NCI-H1694 treated with DMSO at 0.1 percent for 48 hours (cell line): ENCODE data around the gene MYO7A.
"Not testable (repeated sequence)": the region's sequence is repeated elsewhere in the genome, so short reads cannot be mapped to it uniquely, and the experiment has no call there.

ENCODE experiments used
- DNase-seq: peaks from one replicate; lab custom pipeline; 2025; lab: John Stamatoyannopoulos, UW

The MYO7A gene

GRCh38 chr11:77093056-77093891, 34.8 kb upstream of the MYO7A start:
- DNase-seq = no peak

GRCh38 chr11:77093987-77094840, 33.8 kb upstream of the MYO7A start:
- no peak for DNase-seq

- no peak for DNase-seq
Measured at GRCh38 chr11:77094841-77095365, 33.1 kb upstream of the MYO7A start.

DNA sequence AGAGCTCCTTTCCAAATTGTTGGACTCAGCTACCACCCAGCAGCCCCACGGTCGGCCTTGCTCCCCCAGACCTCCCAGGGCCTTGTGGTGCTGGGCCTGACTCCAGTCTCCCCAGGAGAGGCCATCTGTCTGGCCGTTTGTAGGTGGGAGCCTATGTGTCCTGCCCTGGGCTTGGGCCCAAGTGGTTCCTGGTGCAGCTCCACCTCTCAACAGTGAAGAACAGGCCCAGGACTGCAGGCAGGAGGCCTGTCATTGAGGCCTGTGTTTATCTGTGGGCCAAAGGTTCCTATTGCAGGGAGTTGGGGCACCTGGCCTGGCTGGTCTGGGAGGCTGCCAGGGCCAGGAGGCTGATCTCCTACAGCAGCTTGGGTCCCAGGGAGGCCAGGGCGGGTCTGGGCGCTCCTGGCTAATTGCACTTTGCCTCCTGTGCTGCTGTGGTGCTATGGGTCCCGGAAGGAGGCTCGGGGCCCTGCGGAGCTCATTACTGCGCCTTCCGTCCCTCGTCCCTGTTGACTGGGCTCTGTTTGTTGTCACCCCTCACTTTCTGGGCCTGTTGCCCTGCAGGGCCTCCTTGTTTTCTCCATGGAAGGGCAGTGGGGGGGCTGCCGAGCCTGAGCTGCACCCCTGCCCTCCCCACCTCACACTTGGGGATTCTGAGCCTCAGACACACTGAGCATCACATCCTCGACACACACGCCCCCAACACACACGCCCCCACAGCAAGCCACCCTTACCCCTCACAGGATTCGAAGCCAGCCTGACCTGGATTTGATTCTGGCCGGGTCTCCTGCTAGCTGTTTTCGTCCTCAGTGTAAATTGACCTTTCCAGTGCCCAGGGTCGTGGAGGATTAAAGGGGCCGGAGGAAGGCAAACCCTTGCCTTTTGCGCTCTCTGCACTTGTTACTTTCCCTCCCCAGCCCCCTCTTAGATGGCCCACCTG, 32.2 kb upstream of the MYO7A start:
- DNase-seq = no peak

GRCh38 chr11:77096591-77097019, 31.4 kb upstream of the MYO7A start:
- no peak for DNase-seq

GRCh38 chr11:77097180-77097579, 30.9 kb upstream of the MYO7A start:
- DNase-seq = not testable (repeated sequence)

DNA sequence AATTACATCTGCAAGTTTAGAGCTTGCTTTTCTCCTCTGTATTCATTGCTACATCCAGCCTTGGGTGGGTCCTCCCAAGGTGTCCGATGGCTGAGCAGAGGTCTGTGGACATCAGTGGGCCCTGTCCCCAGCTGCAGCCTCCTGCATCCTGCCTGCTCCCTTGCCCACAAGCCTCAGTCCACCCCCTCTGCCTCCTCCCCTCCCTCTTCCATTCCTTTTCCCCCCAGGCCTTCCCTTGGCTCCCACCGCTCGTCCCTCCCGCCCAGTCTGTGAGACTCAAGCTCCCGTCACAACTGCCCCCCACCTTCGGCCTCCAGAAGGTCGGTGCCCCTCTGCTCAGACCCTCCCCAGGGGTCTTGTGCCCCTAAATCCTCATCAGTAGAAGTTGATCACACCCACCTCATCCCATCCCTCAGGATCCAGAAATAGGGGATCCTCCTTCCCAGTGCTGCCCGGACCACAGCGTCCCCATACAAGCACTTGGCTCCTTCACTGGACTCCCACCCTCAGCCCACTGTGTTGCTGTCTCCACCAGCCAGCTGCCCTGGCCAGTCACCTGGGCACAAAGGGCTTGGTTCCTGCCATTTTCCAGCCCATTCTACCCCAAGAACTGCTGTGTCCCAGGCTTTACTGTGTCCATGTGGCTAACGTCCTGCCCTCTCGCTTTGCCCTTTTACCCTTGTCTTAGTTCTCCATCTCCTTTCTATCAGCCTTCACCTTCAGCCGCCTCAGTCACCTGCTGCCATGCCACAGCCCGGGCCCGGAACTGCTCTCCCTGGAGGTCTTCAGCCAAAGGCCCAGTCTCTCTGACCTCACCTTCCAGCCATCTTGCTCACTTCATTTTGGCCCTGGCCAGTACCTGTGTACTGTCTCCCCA, 27.6 kb upstream of the MYO7A start:
- DNase-seq = no peak

- DNase-seq = peak; percentile 21
Measured at GRCh38 chr11:77101043-77101537, 27.0 kb upstream of the MYO7A start.

- no peak for DNase-seq
Measured at GRCh38 chr11:77102246-77103210, 25.5 kb upstream of the MYO7A start, which contains the start of gene OMP. TSS of gene OMP (plus strand) at chr11:77102840. CDS start at chr11:77102840, 0 bp downstream.

DNA sequence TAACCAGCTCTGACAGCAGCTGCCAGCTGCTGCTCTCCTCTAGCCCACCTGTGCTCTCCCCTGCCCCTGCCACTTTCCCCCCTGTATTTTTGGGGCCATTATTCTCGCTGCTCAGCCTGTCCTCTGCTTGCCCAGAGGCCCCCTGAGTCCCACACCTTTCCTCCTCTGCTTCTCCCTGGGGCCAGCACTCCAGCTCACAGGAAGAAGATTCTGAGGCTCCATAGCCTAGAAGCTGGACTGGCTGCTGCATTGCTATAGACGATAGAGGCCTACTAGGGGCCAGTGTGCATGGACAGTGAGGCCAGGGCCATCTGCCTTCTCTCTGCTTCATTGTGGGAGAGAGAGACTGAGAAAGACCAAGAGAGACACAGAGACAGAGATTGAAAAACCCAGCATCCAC, 24.7 kb upstream of the MYO7A start:
- DNase-seq = no peak

DNA sequence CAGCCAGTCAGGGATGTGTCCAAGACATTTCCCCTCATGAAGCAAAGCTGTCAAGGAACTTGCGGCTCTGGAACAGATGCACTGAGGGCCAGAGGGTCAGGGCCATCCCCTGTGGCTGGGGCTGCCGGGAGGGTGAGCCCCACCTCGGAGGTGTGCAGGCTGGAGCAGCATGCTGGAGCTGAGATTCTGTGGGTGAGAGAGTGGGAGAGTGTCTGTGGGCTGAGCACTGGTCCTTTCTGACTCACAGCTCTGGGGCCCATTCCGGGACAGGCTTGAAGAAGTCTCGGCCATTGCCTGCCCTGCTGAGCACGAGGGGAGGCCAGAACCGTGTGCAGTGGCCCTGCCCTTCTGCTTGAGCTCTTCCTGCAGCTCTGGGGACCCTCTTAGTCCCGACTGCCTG, 23.3 kb upstream of the MYO7A start:
- no peak for DNase-seq

- peak; percentile 51 for DNase-seq
Measured at GRCh38 chr11:77106321-77106720, 21.7 kb upstream of the MYO7A start.

DNA sequence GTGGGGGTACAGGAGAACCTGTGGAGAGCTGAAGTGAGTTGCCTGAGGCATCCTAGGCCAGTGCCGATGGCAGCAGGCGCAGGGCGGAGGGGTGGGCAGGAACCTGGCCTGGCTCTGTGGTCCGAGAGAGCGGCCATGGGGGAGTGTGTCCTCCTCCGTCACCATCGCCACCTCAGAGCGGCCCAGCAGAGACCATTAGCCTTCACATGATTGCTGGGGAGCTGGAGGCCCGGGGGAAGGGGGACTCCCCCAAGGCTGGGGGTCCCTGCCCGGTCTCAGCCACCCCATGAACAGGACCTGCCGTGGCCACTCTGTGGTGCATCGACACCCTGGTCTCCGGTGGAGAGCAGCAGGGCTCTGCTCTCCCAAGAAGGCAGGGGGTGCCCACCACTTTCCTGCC, 21.3 kb upstream of the MYO7A start:
- no peak for DNase-seq

- no peak for DNase-seq
Measured at GRCh38 chr11:77107950-77108349, 20.1 kb upstream of the MYO7A start.

DNA sequence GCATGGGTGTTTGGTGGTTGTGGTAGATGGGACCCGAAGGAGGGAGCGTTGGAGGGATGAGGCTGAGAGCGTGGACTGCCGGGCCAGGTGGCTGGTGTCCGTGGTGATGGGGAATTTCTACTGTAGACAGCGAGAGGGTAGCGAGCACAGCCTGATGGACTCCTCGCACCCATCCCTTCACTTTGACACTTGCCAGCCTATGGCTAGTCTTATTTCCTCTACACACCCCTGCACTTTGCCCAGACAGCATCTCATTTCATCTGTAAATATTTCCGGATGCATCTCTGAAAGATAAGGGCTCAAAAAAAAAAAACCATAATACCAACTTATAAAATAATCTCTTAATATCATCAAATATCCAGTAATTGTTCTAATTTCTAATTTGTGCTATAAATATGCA, 19.6 kb upstream of the MYO7A start:
- DNase-seq = no peak

DNA sequence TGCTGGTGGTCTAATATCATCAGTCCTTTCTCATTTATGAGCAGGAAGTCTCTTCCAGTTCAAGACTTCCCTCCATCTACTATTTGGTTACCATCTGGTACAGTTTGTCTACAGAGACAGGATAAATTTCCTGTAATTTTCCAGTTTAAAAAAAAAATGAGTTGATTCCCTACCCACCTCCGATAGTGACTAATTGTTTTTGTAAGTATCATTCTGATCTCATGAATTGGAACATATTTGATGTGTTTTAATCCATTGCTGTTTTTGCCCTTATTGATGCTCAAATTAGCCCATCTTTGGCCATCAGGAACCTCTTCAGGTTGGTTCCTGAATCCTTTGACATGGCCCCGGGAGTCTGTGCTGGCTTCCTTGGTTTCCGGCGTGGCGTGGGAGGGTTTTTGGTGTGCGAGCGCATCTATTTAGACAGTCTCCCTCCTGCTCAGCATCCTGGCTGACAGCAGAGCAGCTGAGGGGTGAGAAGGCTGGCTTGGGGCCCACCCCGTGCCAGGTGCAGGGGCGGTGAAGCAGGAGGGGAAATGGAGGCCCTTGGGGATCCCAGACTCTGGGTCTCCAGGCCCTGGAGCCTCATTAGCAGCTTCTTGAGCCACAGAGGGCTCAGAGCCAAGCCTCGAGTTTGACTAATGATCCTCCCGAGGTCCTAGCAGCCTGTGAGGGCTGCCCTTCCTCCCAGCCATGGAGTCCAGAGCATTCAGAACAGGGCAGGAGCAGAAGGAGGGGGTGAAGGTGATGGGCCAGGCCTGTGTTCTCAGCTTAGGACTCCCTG, 18.6 kb upstream of the MYO7A start:
- peak; percentile 81 for DNase-seq

DNA sequence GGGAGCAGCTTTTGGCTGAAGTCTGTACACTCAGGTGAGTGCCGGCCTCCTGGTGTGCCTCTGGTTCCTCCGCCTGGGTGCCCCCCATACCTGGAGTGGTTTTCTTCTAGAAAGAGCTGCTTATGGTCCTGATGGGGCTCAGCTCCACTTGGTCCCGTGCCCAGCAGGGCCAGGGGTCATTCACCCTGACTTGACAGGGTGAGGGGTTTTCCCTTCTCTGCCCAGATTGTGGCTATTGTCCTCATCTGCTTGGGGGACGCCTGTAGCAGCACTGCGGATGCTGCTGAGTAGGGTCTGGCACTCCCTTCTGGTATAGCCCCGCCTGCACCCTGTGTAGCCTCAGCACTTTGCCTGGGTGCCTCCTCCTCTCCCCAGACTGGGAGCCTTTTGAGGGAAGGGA, 17.2 kb upstream of the MYO7A start:
- no peak for DNase-seq

GRCh38 chr11:77111277-77111676, 16.8 kb upstream of the MYO7A start:
- no peak for DNase-seq
